DMS53 treated with DMSO at 0.1 percent for 48 hours (cell line): Measurements from ENCODE around the gene EVX1.

Experiments used
- DNase-seq: peaks from one replicate; lab custom pipeline; 2025; ENCODE audit not compliant: unreplicated experiment; lab: John Stamatoyannopoulos, UW

The EVX1 gene

GRCh38 chr7:27249724-27250556 is 7.3 kb downstream of the EVX1 start:
- DNase-seq = no peak

- DNase-seq = no peak
Measured at GRCh38 chr7:27250557-27251070, 8.0 kb downstream of the EVX1 start.

- DNase-seq = peak; percentile 48
Measured at GRCh38 chr7:27251136-27251651, 8.6 kb downstream of the EVX1 start.

- peak; percentile 67 for DNase-seq
Measured at GRCh38 chr7:27251652-27252590, 9.3 kb downstream of the EVX1 start.

GRCh38 chr7:27254625-27255024 is 12.0 kb downstream of the EVX1 start:
- no peak for DNase-seq

GRCh38 chr7:27260211-27260610 is 17.6 kb downstream of the EVX1 start:
- no peak for DNase-seq

- DNase-seq = no peak
Measured at GRCh38 chr7:27262121-27262520, 19.5 kb downstream of the EVX1 start.

GRCh38 chr7:27263781-27264180 is 21.2 kb downstream of the EVX1 start:
- DNase-seq = no peak

GRCh38 chr7:27269455-27269854 is 26.9 kb downstream of the EVX1 start:
- no peak for DNase-seq

GRCh38 chr7:27271384-27271783 is 28.8 kb downstream of the EVX1 start:
- DNase-seq = no peak

- peak; percentile 71 for DNase-seq
Measured at GRCh38 chr7:27277628-27278027, 35.0 kb downstream of the EVX1 start.

- DNase-seq = no peak
Measured at GRCh38 chr7:27283558-27283957, 41.0 kb downstream of the EVX1 start.

GRCh38 chr7:27295236-27295635 is 52.6 kb downstream of the EVX1 start:
- no peak for DNase-seq

GRCh38 chr7:27297356-27297755 is 54.8 kb downstream of the EVX1 start:
- DNase-seq = no peak
